CD4-positive, alpha-beta T cell treated with Interleukin-1 beta for 1 hour (primary cell): ENCODE data around the gene PLEKHG5.
"Not testable (repeated sequence)": the region's sequence is repeated elsewhere in the genome, so short reads cannot be mapped to it uniquely, and the experiment has no call there.

Source experiments
- DNase-seq, 2 donors: peaks; one replicate each; pipeline ENCODE4 v3.0.0-alpha.2; 2020 to 2022

PLEKHG5 gene

GRCh38 chr1:6461538-6462411, 29.7 kb downstream of the PLEKHG5 start:
- DNase-seq = no peak

DNA sequence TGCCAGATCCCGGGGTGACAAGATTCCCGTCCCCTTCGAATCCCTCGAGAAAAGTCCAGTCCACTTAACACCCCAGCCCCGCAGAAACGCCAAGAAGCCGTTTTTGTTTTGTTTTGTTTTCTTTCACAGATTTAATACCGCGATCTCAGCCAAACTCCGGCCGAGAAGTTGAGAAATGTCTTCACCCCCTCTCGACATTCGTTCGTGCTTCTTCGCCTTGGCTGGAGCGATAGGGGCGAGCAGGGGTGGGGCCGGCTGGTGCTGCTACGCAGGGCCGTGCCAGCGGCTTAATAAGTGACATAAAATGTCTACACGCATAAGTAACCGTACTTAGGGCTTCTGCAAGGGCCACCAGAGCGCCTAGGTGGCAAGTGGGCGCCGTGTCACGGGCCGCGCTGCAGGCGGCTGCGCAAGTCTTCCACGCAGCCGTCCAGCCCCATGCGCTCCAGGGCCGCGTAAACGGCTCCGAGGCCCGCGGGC, 30.4 kb downstream of the PLEKHG5 start:
- DNase-seq = no peak

GRCh38 chr1:6460301-6461050, 31.0 kb downstream of the PLEKHG5 start:
- DNase-seq = peak; percentile 90 to 93

GRCh38 chr1:6459850-6460265, 31.6 kb downstream of the PLEKHG5 start:
- peak; percentile 67 to 71 for DNase-seq

DNA sequence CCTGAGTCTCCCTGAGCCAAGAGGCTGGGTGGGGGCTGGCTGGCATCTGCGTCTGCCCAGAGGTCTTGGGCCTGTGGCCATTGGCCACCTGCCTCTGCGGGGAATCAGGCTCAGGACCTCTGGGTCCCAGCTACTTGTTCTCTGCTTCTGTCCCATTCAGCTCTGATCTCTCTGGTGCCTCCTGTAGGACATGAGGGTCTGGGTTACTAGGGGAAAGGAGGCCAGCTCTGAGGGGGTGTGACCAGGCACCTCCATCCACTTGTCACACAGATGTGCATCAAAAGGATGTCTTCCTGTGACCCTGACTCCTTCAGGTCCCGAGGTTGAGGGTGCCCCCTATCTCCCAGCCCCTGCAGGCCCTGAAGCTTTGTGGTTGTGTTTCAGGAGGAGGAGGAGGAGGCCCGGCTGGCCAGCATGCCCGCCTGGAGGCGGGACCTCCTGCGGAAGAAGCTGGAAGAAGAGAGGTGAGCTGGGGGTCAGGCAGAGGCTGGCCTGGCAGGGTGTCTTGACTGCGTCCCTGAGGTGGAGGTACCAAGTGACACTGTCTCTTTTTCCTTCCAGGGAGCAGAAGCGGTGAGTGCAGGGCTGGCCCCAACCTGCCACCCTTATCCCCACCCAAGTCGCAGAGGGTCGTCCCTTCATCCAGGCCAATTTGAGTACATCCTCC, 34.5 kb downstream of the PLEKHG5 start:
- DNase-seq = no peak

- DNase-seq = not testable (repeated sequence)
Measured at GRCh38 chr1:6455752-6456520, 35.5 kb downstream of the PLEKHG5 start.

GRCh38 chr1:6454856-6455751, 36.4 kb downstream of the PLEKHG5 start:
- peak; percentile 30 to 51 for DNase-seq

- not testable (repeated sequence) for DNase-seq
Measured at GRCh38 chr1:6453895-6454855, 37.3 kb downstream of the PLEKHG5 start.

DNA sequence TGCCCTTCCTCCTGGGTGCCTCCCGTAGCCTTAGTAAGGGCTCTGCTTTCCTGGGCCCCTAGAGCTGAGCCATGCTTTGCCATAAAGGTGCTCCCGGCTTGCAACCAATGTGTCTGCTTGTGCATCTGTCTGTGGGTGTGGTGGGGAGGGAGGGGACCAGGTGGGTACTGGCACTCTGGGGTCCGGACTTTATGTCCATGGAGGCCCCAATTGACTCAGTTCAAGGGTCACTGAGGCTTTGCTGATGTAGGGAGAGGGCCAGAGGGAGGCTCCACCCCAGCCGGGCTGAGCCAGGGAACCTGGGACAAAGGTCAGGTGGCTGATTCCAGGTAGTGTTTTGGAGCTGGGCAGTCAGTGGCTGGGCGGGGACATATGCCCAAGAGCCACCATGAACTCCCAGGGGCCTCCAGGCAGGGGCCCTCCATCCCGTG, 40.5 kb downstream of the PLEKHG5 start:
- no peak for DNase-seq

- not testable (repeated sequence) for DNase-seq
Measured at GRCh38 chr1:6450486-6450885, 41.0 kb downstream of the PLEKHG5 start.

DNA sequence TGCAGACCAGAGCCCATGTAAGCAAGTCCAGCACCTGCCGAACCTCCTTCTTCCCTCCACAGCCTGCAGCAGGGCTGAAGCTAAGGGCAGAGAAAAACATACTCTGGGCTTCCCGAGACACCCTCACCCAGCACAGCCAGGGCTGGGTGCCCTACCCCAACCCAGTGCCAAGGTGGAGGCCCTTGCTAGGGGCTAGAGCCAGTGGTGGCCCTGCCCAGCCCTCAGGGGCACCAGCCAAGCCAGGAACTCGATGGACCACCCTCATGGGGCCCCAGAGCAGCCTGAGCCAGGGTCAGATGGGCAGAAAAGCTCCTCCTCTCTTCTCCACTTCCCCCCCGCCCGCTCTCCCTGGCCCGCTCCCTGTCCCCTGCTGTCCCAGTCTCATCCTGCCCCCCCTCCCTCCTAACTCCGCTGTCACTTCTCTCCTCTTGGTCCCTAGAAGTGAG, 41.4 kb downstream of the PLEKHG5 start:
- DNase-seq = no peak

DNA sequence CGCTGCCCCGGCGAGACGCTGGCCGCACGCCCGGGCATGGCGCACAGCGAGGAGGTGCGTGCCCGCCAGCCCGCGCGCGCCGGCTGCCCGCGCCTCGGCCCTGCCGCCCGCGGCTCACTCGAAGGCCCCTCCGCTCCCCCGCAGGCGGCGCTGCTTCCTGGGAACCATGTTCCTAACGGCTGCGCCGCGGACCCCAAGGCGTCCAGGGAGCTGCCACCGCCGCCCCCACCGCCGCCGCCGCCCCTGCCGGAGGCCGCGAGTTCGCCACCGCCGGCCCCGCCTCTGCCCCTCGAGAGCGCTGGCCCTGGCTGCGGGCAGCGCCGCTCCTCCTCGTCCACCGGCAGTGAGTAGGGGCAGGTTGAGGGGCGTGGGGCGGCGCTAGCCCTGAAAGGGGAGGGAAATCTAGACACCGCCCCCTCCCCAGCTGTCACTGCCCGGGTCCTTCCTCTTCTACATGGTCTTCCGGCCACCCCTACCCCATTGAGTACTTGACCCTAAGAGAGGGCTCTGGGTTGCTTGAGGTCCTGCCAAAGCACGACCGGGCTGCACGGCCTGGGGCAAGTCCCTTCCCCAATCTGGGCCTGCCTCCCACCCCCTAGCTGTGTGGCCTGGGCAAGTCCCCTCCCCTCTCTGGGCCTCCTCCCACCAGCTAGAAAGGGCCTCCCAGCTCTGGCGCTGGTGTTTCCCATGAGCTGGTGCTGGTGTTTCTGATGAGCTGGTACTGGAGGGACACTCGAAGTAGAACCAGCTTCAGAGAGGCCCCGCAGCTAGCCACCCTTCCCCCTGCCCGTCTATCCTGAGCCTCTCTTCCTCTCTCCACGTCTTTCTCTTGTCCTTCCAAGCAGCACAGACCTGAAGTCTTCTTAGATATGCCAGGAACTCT, 42.5 kb downstream of the PLEKHG5 start:
- DNase-seq = no peak

GRCh38 chr1:6447818-6448748, 43.4 kb downstream of the PLEKHG5 start:
- peak; percentile 64 to 66 for DNase-seq

- DNase-seq = no peak
Measured at GRCh38 chr1:6447016-6447817, 44.2 kb downstream of the PLEKHG5 start.

DNA sequence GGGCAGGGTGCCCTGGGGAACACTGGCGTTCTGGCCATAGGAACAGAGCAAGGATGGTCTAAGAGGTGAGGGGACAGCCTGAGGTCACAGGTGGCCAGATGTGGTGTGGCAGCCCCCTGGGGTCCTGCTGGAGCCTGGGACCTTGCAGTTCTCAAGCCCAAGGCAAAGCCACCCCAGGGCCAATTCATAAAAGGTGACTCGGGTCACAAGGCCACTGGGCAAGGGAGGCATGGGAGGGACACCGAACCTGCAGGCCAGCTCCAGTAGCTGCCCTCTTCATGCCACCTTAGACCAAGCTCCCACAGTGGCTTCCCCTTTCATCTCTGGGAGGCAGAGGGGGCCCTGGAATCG, 44.8 kb downstream of the PLEKHG5 start:
- no peak for DNase-seq

- not testable (repeated sequence) for DNase-seq
Measured at GRCh38 chr1:6445929-6446328, 45.5 kb downstream of the PLEKHG5 start.
